H9 (cell line): ENCODE measurements around the gene LIPC. TPM values are rescaled to one million over a fixed set of nuclear protein-coding genes. Genes with fewer than 3 reads are reported as not detected.

Experiments used
- DNase-seq: peaks from one replicate; pipeline ENCODE4 v3.0.0-alpha.2; 2017
- H2AFZ ChIP-seq: one replicate; pipeline ENCODE4 v1.6.1; 2013; ENCODE audit warnings: mild to moderate bottlenecking, low read length, control low read depth, moderate library complexity
- H2AK5ac ChIP-seq: 2 replicates; pipeline ENCODE4 v1.6.1; 2013; ENCODE audit warnings: low read length, control low read depth, mixed read lengths; ENCODE audit not compliant: insufficient read length
- H2BK120ac ChIP-seq: one replicate; pipeline ENCODE4 v1.6.1; 2013; ENCODE audit warnings: low read depth, mild to moderate bottlenecking, low read length, control low read depth, inconsistent platforms; ENCODE audit not compliant: poor library complexity, severe bottlenecking
- H2BK12ac ChIP-seq: 2 replicates; pipeline ENCODE4 v1.6.1; 2013; ENCODE audit warnings: low read length, control low read depth, mixed read lengths, low read depth; ENCODE audit not compliant: insufficient read length
- H2BK15ac ChIP-seq: 2 replicates; pipeline ENCODE4 v1.6.1; 2013; ENCODE audit warnings: low read depth, low read length, control low read depth
- H2BK20ac ChIP-seq: one replicate; pipeline ENCODE4 v1.6.1; 2013; ENCODE audit warnings: low read depth, mild to moderate bottlenecking, low read length, control low read depth, inconsistent platforms; ENCODE audit not compliant: poor library complexity, severe bottlenecking
- H2BK5ac ChIP-seq: 2 replicates; pipeline ENCODE4 v1.6.1; 2013; ENCODE audit warnings: low read length, control low read depth, mixed read lengths; ENCODE audit not compliant: insufficient read length
- H3K14ac ChIP-seq: 2 replicates; pipeline ENCODE4 v1.6.1; 2013; ENCODE audit warnings: low read length, control low read depth; ENCODE audit not compliant: insufficient read depth
- H3K18ac ChIP-seq: 2 replicates; pipeline ENCODE4 v1.6.1; 2013; ENCODE audit warnings: low read depth, mild to moderate bottlenecking, mixed read lengths, low read length, control low read depth; ENCODE audit not compliant: insufficient read length
- H3K23ac ChIP-seq: 2 replicates; pipeline ENCODE4 v1.6.1; 2013; ENCODE audit warnings: low read length, control low read depth, mixed read lengths, low read depth; ENCODE audit not compliant: insufficient read length
- H3K23me2 ChIP-seq: 2 replicates; pipeline ENCODE4 v1.6.1; 2013; ENCODE audit warnings: low read depth, mild to moderate bottlenecking, mixed read lengths, low read length, control low read depth; ENCODE audit not compliant: insufficient read length, poor library complexity, severe bottlenecking
- H3K27ac ChIP-seq: 2 replicates; pipeline ENCODE4 v1.5.1; 2013; ENCODE audit warnings: low read length, control low read depth, mixed read lengths, low read depth; ENCODE audit not compliant: insufficient read length
- H3K27me3 ChIP-seq: 2 replicates; pipeline ENCODE4 v1.6.1; 2013; ENCODE audit warnings: low read length, control low read depth, inconsistent platforms; ENCODE audit not compliant: insufficient read depth
- H3K4ac ChIP-seq: 2 replicates; pipeline ENCODE4 v1.6.1; 2013; ENCODE audit warnings: low read depth, mild to moderate bottlenecking, control low read depth, inconsistent platforms, low read length, moderate library complexity
- H3K4me1 ChIP-seq: 2 replicates; pipeline ENCODE4 v1.6.1; 2013; ENCODE audit warnings: low read length, control low read depth, inconsistent platforms; ENCODE audit not compliant: insufficient read depth
- H3K4me2 ChIP-seq: 2 replicates; pipeline ENCODE4 v1.6.1; 2013; ENCODE audit warnings: low read length, control low read depth, mixed read lengths; ENCODE audit not compliant: insufficient read length, insufficient read depth
- H3K56ac ChIP-seq: 2 replicates; pipeline ENCODE4 v1.6.1; 2013; ENCODE audit warnings: low read depth, mild to moderate bottlenecking, mixed read lengths, low read length, control low read depth; ENCODE audit not compliant: insufficient read length
- H3K79me1 ChIP-seq: 2 replicates; pipeline ENCODE4 v1.6.1; 2013; ENCODE audit warnings: low read depth, mild to moderate bottlenecking, moderate library complexity, low read length, control low read depth, inconsistent platforms; ENCODE audit not compliant: insufficient read depth, poor library complexity, severe bottlenecking
- H3K79me2 ChIP-seq: 2 replicates; pipeline ENCODE4 v1.6.1; 2013; ENCODE audit warnings: low read length, control low read depth, inconsistent platforms; ENCODE audit not compliant: insufficient read depth
- H3K9ac ChIP-seq: 2 replicates; pipeline ENCODE4 v1.6.1; 2013; ENCODE audit warnings: low read length, control low read depth, mixed read lengths; ENCODE audit not compliant: insufficient read length; ENCODE audit errors: extremely low read depth
- H3K9me3 ChIP-seq: one replicate; pipeline ENCODE4 v1.6.1; 2013; ENCODE audit warnings: low read depth, low read length, inconsistent platforms; ENCODE audit not compliant: control insufficient read depth
- H3T11ph ChIP-seq: one replicate; pipeline ENCODE4 v1.6.1; 2013; ENCODE audit warnings: mild to moderate bottlenecking, low read length, control low read depth, inconsistent platforms
- H4K20me1 ChIP-seq: one replicate; pipeline ENCODE4 v1.6.1; 2013; ENCODE audit not compliant: control insufficient read depth, insufficient read length, insufficient read depth
- H4K5ac ChIP-seq: 2 replicates; pipeline ENCODE4 v1.6.1; 2013; ENCODE audit warnings: low read depth, mild to moderate bottlenecking, mixed read lengths, low read length, control low read depth; ENCODE audit not compliant: insufficient read length
- H4K8ac ChIP-seq: replicated peaks from 2 replicates; pipeline ENCODE4 v1.6.1; 2013; ENCODE audit warnings: low read length, control low read depth, mixed read lengths, low read depth; ENCODE audit not compliant: insufficient read length
- H4K91ac ChIP-seq: 2 replicates; pipeline ENCODE4 v1.6.1; 2013; ENCODE audit warnings: low read depth, mild to moderate bottlenecking, moderate library complexity, mixed read lengths, low read length, control low read depth; ENCODE audit not compliant: insufficient read length
- H3K27ac Mint-ChIP-seq, 3 experiments: 2 replicates in 2 of 3; 3 replicates in 1 of 3; pipeline ENCODE4 v1.8.0; 2020 to 2021; ENCODE audit warnings: mixed read lengths in 3 of 3, mild to moderate bottlenecking in 1 of 3, moderate library complexity in 1 of 3
- H3K27me3 Mint-ChIP-seq: 2 replicates; pipeline ENCODE4 v1.8.0; 2021; ENCODE audit warnings: low read depth, mild to moderate bottlenecking, moderate library complexity, mixed read lengths
- H3K36me3 Mint-ChIP-seq, 3 experiments: 2 replicates in 2 of 3; 3 replicates in 1 of 3; pipeline ENCODE4 v1.8.0; 2020 to 2021; ENCODE audit warnings: low read depth in 3 of 3, mixed read lengths in 3 of 3; ENCODE audit not compliant: insufficient read depth in 1 of 3
- H3K4me1 Mint-ChIP-seq, 2 experiments: 2 replicates each; pipeline ENCODE4 v1.8.0; 2020; ENCODE audit warnings: mixed read lengths in 2 of 2
- H3K4me3 Mint-ChIP-seq, 2 experiments: 2 replicates in 1 of 2; 3 replicates in 1 of 2; pipeline ENCODE4 v1.8.0; 2020 to 2021; ENCODE audit warnings: mild to moderate bottlenecking in 2 of 2, mixed read lengths in 2 of 2, moderate library complexity in 1 of 2
- H3K9me3 Mint-ChIP-seq, 2 experiments: 2 replicates in 1 of 2; 3 replicates in 1 of 2; pipeline ENCODE4 v1.8.0; 2020; ENCODE audit warnings: mild to moderate bottlenecking in 2 of 2, mixed read lengths in 2 of 2, moderate library complexity in 1 of 2
- CTCF ChIP-seq: fragments of 200-600 bp; sonication (generic); conservative IDR thresholded peaks from 3 replicates; pipeline ENCODE4 v1.8.0; 2021; ENCODE audit warnings: antibody characterized with exemption, mild to moderate bottlenecking
- WGBS: extraction: QIAGEN DNeasy Blood & Tissue Kit; methylation state at CpG from one replicate; pipeline ENCODE4 v1.1.7; 2013; ENCODE audit warnings: missing lambda C conversion rate, low lambda C conversion rate, mixed read lengths; ENCODE audit not compliant: insufficient read length; ENCODE audit errors: extremely low coverage; 5-methylcytosine and 5-hydroxymethylcytosine counted together
- total RNA-seq: library from RNA; stranded (reverse); gene quantifications from 2 replicates; pipeline ENCODE4 v1.2.1, GENCODE V29; 2021

LIPC gene
- total RNA-seq, 1 experiment from 2014 or later: not detected

GRCh38 chr15:58513008-58513407, 81.2 kb downstream of the LIPC start:
- Histone ChIP-seq H3K4ac (no peak overlapping the region), H3K23ac (no peak overlapping the region), H3K4me2 (no peak overlapping the region), H2BK20ac (no peak overlapping the region), H2AK5ac (no peak overlapping the region), H3K27ac (no peak overlapping the region), H3K23me2 (no peaks in the 10 kb centered on the region), H4K5ac (no peak overlapping the region), H2BK15ac (no peak overlapping the region), H3K79me1 (no peaks in the 10 kb centered on the region), H3T11ph (no peak overlapping the region), H3K18ac (no peak overlapping the region), H4K8ac (no peak overlapping the region), H2BK5ac (no peak overlapping the region), H3K27me3 (no peaks in the 10 kb centered on the region), H3K56ac (no peak overlapping the region), H4K91ac (no peak overlapping the region), H3K9me3 (no peaks in the 10 kb centered on the region), H3K79me2 (no peaks in the 10 kb centered on the region), H2BK12ac (no peak overlapping the region), H4K20me1 (no peaks in the 10 kb centered on the region), H3K9ac (no peak overlapping the region), H2AFZ (no peak overlapping the region), H2BK120ac (no peak overlapping the region), H3K4me1 (no peaks in the 10 kb centered on the region), H3K14ac (no peak overlapping the region)
- H3K4me1 Mint-ChIP-seq: peaks cover 4 to 9% of the 10 kb centered on the region in 2 experiments; a peak in 3 of 4 replicates
- WGBS: no CpG with 5 or more reads among the region's 4 CpGs
- H3K9me3 Mint-ChIP-seq: peaks cover 2 to 3% of the 10 kb centered on the region in 2 experiments; a peak in 1 of 5 replicates
- H3K27ac Mint-ChIP-seq: no peak overlapping the region
- no peak overlapping the region for H3K4me3 Mint-ChIP-seq
- TF ChIP-seq CTCF: no peak
- no peaks in the 10 kb centered on the region; a peak in 1 of 7 replicates for H3K36me3 Mint-ChIP-seq
- peaks cover under 1% of the 10 kb centered on the region; the same call in 1 of the 2 replicates for H3K27me3 Mint-ChIP-seq
- no peak for DNase-seq
